HG02981 (cell line): ENCODE results near the gene SUN2.
"Not testable (repeated sequence)": the region's sequence is repeated elsewhere in the genome, so short reads cannot be mapped to it uniquely, and the experiment has no call there.

Experiments
- ATAC-seq: cut with Tn5 transposase; IDR thresholded peaks from one replicate; pipeline ENCODE4 v1.9.1; 2021; ENCODE audit warnings: mild to moderate bottlenecking, moderate library complexity; ENCODE audit not compliant: unreplicated experiment

SUN2 gene

GRCh38 chr22:38755911-38756532 is at the start of gene SUN2:
Gene SUN2 (minus strand): TSS chr22:38755998. CDS start chr22:38752628, 3,370 bp downstream.
- ATAC-seq, result peak; percentile 57

GRCh38 chr22:38805041-38805593 is 49.3 kb upstream of the SUN2 start:
- ATAC-seq, result not testable (repeated sequence)

GRCh38 chr22:38802671-38803121 is 46.9 kb upstream of the SUN2 start:
- ATAC-seq, result no peak

GRCh38 chr22:38799265-38800002 is 43.6 kb upstream of the SUN2 start:
- no peak for ATAC-seq

- ATAC-seq, result no peak
Observed at GRCh38 chr22:38798496-38798895, 42.7 kb upstream of the SUN2 start.

- no peak for ATAC-seq
Observed at GRCh38 chr22:38796262-38796957, 40.6 kb upstream of the SUN2 start.

- ATAC-seq, result no peak
Observed at GRCh38 chr22:38795569-38795968, 39.8 kb upstream of the SUN2 start.

- ATAC-seq, result peak; percentile 95
Observed at GRCh38 chr22:38793721-38794466, 38.1 kb upstream of the SUN2 start, which contains the start of gene DNAL4. Gene DNAL4 (minus strand): TSS chr22:38794143. CDS start chr22:38782731, 11,412 bp downstream.

GRCh38 chr22:38793317-38793716 is 37.5 kb upstream of the SUN2 start:
- ATAC-seq, result no peak

- ATAC-seq, result no peak
Observed at GRCh38 chr22:38792833-38793232, 37.0 kb upstream of the SUN2 start.

- no peak for ATAC-seq
Observed at GRCh38 chr22:38789606-38790005, 33.8 kb upstream of the SUN2 start.

- ATAC-seq, result no peak
Observed at GRCh38 chr22:38788846-38789245, 33.0 kb upstream of the SUN2 start.

GRCh38 chr22:38788021-38788816 is 32.4 kb upstream of the SUN2 start:
- ATAC-seq, result no peak

GRCh38 chr22:38786631-38787030 is 30.8 kb upstream of the SUN2 start:
- no peak for ATAC-seq

- no peak for ATAC-seq
Observed at GRCh38 chr22:38784856-38785255, 29.1 kb upstream of the SUN2 start.

- ATAC-seq, result no peak
Observed at GRCh38 chr22:38784035-38784434, 28.2 kb upstream of the SUN2 start.

GRCh38 chr22:38783095-38783615 is 27.4 kb upstream of the SUN2 start:
- no peak for ATAC-seq

GRCh38 chr22:38782402-38783094 is 26.8 kb upstream of the SUN2 start:
- no peak for ATAC-seq

- no peak for ATAC-seq
Observed at GRCh38 chr22:38781033-38781432, 25.2 kb upstream of the SUN2 start.
